ENCODE measurements around the gene SRPK3.
"Not testable (repeated sequence)": the region's sequence is repeated elsewhere in the genome, so short reads cannot be mapped to it uniquely, and the experiment has no call there.

The SRPK3 gene

GRCh38 chrX:153780678-153781427 is at the start of gene SRPK3:
Gene SRPK3 (plus strand): TSS chrX:153781041. CDS start chrX:153781087, 46 bp downstream.
- no peak for DNase-seq

GRCh38 chrX:153731117-153731844 is 49.6 kb upstream of the SRPK3 start:
- DNase-seq: no peak

- DNase-seq: no peak
Measured at GRCh38 chrX:153731845-153732215, 49.0 kb upstream of the SRPK3 start.

- DNase-seq: no peak
Measured at GRCh38 chrX:153732401-153732800, 48.4 kb upstream of the SRPK3 start.

GRCh38 chrX:153733651-153734240 is 47.1 kb upstream of the SRPK3 start:
- no peak for DNase-seq

GRCh38 chrX:153734871-153735270 is 46.0 kb upstream of the SRPK3 start:
- DNase-seq: no peak

- DNase-seq: no peak
Measured at GRCh38 chrX:153735274-153735673, 45.6 kb upstream of the SRPK3 start.

GRCh38 chrX:153736071-153736820 is 44.6 kb upstream of the SRPK3 start:
- no peak for DNase-seq

- DNase-seq: no peak
Measured at GRCh38 chrX:153736871-153737441, 43.9 kb upstream of the SRPK3 start.

GRCh38 chrX:153738056-153738605 is 42.7 kb upstream of the SRPK3 start:
- DNase-seq: no peak

- no peak for DNase-seq
Measured at GRCh38 chrX:153739754-153740486, 40.9 kb upstream of the SRPK3 start.

GRCh38 chrX:153740631-153741222 is 40.1 kb upstream of the SRPK3 start:
- no peak for DNase-seq

- no peak for DNase-seq
Measured at GRCh38 chrX:153741446-153741845, 39.4 kb upstream of the SRPK3 start.

GRCh38 chrX:153742111-153742510 is 38.7 kb upstream of the SRPK3 start:
- DNase-seq: not testable (repeated sequence)

- DNase-seq: not testable (repeated sequence)
Measured at GRCh38 chrX:153742796-153743467, 37.9 kb upstream of the SRPK3 start.

GRCh38 chrX:153743468-153744209 is 37.2 kb upstream of the SRPK3 start:
- not testable (repeated sequence) for DNase-seq

- no peak for DNase-seq
Measured at GRCh38 chrX:153744210-153745066, 36.4 kb upstream of the SRPK3 start.

- DNase-seq: not testable (repeated sequence)
Measured at GRCh38 chrX:153745067-153745433, 35.8 kb upstream of the SRPK3 start.

GRCh38 chrX:153746359-153746758 is 34.5 kb upstream of the SRPK3 start:
- DNase-seq: no peak

All from stimulated activated CD8-positive, alpha-beta memory T cell treated with anti-CD3 and anti-CD28 coated beads, Interleukin-4, amount 100 ng/mL, for 48 hours (primary cell).